ENCODE data around the gene USP8. TPM values are rescaled to one million over a fixed set of nuclear protein-coding genes. Genes with fewer than 3 reads are reported as not detected.

USP8 gene
- total and polyA plus RNA-seq, 10 of the 15 experiments (the other 5 are each of a cell fraction or from before 2014, with no cell fraction given): 25.2 to 51.7 (median 36.1) TPM

DNA sequence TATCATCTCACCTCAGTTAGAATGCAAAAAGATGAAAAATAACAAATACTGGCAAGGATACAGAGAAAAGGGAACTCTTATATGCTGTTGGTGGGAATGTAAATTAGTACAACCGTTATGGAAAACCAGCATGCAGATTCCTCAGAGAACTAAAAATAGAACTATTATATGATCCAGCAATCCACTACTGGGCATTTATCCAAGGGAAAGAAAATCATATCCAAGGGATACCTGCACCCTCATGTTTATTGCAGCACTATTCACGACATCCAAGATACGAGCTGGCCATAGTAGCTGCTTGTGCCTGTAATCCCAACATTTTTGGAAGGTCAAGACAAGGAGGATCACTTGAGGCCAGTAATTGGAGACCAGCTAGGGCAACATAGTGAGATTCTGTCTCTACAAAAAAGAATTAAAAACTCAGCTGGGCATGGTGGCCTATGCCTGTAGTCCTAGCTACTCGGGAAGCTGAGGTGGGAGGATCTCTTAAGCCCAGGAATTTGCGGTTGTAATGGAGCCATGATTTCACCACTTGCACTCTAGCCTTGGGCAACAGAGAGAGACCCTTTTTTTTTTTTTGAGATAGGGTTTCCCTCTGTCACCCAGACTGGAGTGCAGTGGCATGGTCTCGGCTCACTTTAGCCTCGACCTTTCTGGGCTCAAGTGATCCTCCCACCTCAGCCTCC, 95.7 kb downstream of the USP8 start:
- no peak for FAIRE-seq
- no peak for TF ChIP-seq HDGF (IDR thresholded peaks at IDR 0.05)
- no peak for TF ChIP-seq NFXL1 (IDR thresholded peaks at IDR 0.05; ENCODE audit: borderline replicate concordance)
- TF ChIP-seq, protein P1, sequence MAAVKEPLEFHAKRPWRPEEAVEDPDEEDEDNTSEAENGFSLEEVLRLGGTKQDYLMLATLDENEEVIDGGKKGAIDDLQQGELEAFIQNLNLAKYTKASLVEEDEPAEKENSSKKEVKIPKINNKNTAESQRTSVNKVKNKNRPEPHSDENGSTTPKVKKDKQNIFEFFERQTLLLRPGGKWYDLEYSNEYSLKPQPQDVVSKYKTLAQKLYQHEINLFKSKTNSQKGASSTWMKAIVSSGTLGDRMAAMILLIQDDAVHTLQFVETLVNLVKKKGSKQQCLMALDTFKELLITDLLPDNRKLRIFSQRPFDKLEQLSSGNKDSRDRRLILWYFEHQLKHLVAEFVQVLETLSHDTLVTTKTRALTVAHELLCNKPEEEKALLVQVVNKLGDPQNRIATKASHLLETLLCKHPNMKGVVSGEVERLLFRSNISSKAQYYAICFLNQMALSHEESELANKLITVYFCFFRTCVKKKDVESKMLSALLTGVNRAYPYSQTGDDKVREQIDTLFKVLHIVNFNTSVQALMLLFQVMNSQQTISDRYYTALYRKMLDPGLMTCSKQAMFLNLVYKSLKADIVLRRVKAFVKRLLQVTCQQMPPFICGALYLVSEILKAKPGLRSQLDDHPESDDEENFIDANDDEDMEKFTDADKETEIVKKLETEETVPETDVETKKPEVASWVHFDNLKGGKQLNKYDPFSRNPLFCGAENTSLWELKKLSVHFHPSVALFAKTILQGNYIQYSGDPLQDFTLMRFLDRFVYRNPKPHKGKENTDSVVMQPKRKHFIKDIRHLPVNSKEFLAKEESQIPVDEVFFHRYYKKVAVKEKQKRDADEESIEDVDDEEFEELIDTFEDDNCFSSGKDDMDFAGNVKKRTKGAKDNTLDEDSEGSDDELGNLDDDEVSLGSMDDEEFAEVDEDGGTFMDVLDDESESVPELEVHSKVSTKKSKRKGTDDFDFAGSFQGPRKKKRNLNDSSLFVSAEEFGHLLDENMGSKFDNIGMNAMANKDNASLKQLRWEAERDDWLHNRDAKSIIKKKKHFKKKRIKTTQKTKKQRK (IDR thresholded peaks at IDR 0.05; ENCODE audit: low read depth, low read length): no peak
- TF ChIP-seq BHLHE40 (IDR thresholded peaks at IDR 0.05; ENCODE audit: borderline replicate concordance in 1 of 2, low read depth in 2 of 2, low read length in 1 of 2): no peak
- TF ChIP-seq, protein P2, sequence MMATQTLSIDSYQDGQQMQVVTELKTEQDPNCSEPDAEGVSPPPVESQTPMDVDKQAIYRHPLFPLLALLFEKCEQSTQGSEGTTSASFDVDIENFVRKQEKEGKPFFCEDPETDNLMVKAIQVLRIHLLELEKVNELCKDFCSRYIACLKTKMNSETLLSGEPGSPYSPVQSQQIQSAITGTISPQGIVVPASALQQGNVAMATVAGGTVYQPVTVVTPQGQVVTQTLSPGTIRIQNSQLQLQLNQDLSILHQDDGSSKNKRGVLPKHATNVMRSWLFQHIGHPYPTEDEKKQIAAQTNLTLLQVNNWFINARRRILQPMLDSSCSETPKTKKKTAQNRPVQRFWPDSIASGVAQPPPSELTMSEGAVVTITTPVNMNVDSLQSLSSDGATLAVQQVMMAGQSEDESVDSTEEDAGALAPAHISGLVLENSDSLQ (IDR thresholded peaks at IDR 0.05): no peak
- no peak for TF ChIP-seq RBBP5 (conservative IDR thresholded peaks at IDR 0.05)
- TF ChIP-seq POU2F2 (IDR thresholded peaks at IDR 0.05; ENCODE audit: borderline replicate concordance, low read depth, low read length): no peak
- no peak for TF ChIP-seq SP1 (IDR thresholded peaks at IDR 0.05; ENCODE audit: low read depth, low read length)
- no peak for TF ChIP-seq CEBPB (IDR thresholded peaks at IDR 0.05; ENCODE audit: borderline replicate concordance in 1 of 2, low read depth in 2 of 2, low read length in 2 of 2)
- TF ChIP-seq MTA3 (IDR thresholded peaks at IDR 0.05; ENCODE audit: borderline replicate concordance, low read length): no peak
- no peak for TF ChIP-seq DPF2 (IDR thresholded peaks at IDR 0.05)
- TF ChIP-seq, protein P3, sequence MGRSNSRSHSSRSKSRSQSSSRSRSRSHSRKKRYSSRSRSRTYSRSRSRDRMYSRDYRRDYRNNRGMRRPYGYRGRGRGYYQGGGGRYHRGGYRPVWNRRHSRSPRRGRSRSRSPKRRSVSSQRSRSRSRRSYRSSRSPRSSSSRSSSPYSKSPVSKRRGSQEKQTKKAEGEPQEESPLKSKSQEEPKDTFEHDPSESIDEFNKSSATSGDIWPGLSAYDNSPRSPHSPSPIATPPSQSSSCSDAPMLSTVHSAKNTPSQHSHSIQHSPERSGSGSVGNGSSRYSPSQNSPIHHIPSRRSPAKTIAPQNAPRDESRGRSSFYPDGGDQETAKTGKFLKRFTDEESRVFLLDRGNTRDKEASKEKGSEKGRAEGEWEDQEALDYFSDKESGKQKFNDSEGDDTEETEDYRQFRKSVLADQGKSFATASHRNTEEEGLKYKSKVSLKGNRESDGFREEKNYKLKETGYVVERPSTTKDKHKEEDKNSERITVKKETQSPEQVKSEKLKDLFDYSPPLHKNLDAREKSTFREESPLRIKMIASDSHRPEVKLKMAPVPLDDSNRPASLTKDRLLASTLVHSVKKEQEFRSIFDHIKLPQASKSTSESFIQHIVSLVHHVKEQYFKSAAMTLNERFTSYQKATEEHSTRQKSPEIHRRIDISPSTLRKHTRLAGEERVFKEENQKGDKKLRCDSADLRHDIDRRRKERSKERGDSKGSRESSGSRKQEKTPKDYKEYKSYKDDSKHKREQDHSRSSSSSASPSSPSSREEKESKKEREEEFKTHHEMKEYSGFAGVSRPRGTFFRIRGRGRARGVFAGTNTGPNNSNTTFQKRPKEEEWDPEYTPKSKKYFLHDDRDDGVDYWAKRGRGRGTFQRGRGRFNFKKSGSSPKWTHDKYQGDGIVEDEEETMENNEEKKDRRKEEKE (IDR thresholded peaks at IDR 0.05): no peak
- no peak for TF ChIP-seq NR2F1 (conservative IDR thresholded peaks at IDR 0.05)
- TF ChIP-seq, protein P4, sequence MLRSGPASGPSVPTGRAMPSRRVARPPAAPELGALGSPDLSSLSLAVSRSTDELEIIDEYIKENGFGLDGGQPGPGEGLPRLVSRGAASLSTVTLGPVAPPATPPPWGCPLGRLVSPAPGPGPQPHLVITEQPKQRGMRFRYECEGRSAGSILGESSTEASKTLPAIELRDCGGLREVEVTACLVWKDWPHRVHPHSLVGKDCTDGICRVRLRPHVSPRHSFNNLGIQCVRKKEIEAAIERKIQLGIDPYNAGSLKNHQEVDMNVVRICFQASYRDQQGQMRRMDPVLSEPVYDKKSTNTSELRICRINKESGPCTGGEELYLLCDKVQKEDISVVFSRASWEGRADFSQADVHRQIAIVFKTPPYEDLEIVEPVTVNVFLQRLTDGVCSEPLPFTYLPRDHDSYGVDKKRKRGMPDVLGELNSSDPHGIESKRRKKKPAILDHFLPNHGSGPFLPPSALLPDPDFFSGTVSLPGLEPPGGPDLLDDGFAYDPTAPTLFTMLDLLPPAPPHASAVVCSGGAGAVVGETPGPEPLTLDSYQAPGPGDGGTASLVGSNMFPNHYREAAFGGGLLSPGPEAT (IDR thresholded peaks at IDR 0.05; ENCODE audit: low read depth): no peak
- no peak for TF ChIP-seq SREBF1 (IDR thresholded peaks at IDR 0.05; ENCODE audit: low read length)
- no peak for TF ChIP-seq ZZZ3 (IDR thresholded peaks at IDR 0.05; ENCODE audit: control insufficient read depth, insufficient read length, low read depth)

More for the DNA sequence above, 95.7 kb downstream of the USP8 start:
- RAD21 ChIA-PET (ENCODE audit: unreplicated experiment): no interaction called here
- no TSS peak for BruUV-seq (replicated peaks)
- Histone ChIP-seq H4K20me1 (ENCODE audit: control insufficient read depth, insufficient read depth) (no peaks in the 10 kb centered on the region), H3K4me1 (ENCODE audit: control insufficient read depth, insufficient read depth, low read length) (no peaks in the 10 kb centered on the region), H3K27ac (ENCODE audit: control insufficient read depth, insufficient read depth) (no peak overlapping the region), H3K79me2 (ENCODE audit: control insufficient read depth, insufficient read depth, low read length) (no peaks in the 10 kb centered on the region), H3K27me3 (replicated peaks in 1 of 2; ENCODE audit: control insufficient read depth in 2 of 2, insufficient read depth in 2 of 2, low read length in 1 of 2) (no peaks in the 10 kb centered on the region), H3K4me2 (ENCODE audit: control insufficient read depth, insufficient read depth) (no peak overlapping the region), H2AFZ (ENCODE audit: control insufficient read depth, low read depth, low read length) (no peak overlapping the region), H3K9me3 (replicated peaks; ENCODE audit: control insufficient read depth, insufficient read depth, low read length) (no peaks in the 10 kb centered on the region; the same call in 2 of the 3 replicates), H3K9ac (ENCODE audit: control insufficient read depth, insufficient read depth, low read length) (no peak overlapping the region), H3K4me3 (no peak overlapping the region), H3K36me3 (ENCODE audit: control insufficient read depth in 2 of 2, insufficient read depth in 2 of 2, low read length in 1 of 2) (no peaks in the 10 kb centered on the region)
- in situ Hi-C loops (cut with MboI): no loop called here
- CTCF ChIA-PET: no interaction called here
- SMC1A ChIA-PET (ENCODE audit: uncharacterized antibody, unreplicated experiment): interaction anchor here (1.5 kb wide), 1 partner anchor 24 kb away, joined by 3 read pairs; no protein-coding TSS in a partner anchor
- no peak for ATAC-seq
- 96% methylated on average over 7 of the region's 7 CpGs for WGBS (ENCODE audit: insufficient coverage, insufficient replicate concordance, low lambda C conversion rate, missing lambda C conversion rate)
- intact Hi-C loops (cut with micrococcal nuclease; ENCODE audit: unreplicated experiment): no loop called here
- no peak for DNase-seq (ENCODE audit: low read depth, low spot score)
- POLR2A ChIA-PET: interaction anchor here (0.7 kb wide), 1 partner anchor 422 kb away, joined by 3 read pairs; no protein-coding TSS in a partner anchor

All from GM12878 (cell line).